IgD-negative memory B cell (primary cell): ENCODE data around the gene ZNF345. TPM values are rescaled to one million over a fixed set of nuclear protein-coding genes. Genes with fewer than 3 reads are reported as not detected.

Experiments used
- H3K27ac Mint-ChIP-seq, 3 donors: one replicate each; pipeline ENCODE4 v1.8.0; 2020 to 2022; ENCODE audit warnings: mild to moderate bottlenecking in 3 of 3, mixed read lengths in 3 of 3, moderate library complexity in 1 of 3
- H3K27me3 Mint-ChIP-seq: one replicate; pipeline ENCODE4 v1.8.0; 2021; ENCODE audit warnings: mixed read lengths
- H3K36me3 Mint-ChIP-seq: one replicate; pipeline ENCODE4 v1.8.0; 2020; ENCODE audit warnings: mild to moderate bottlenecking, mixed read lengths
- H3K4me1 Mint-ChIP-seq, 3 donors: one replicate each; pipeline ENCODE4 v1.8.0; 2020 to 2022; ENCODE audit warnings: mixed read lengths in 3 of 3, mild to moderate bottlenecking in 1 of 3
- H3K4me3 Mint-ChIP-seq, 4 donors: one replicate each; pipeline ENCODE4 v1.8.0; 2020 to 2022; ENCODE audit warnings: mild to moderate bottlenecking in 4 of 4, mixed read lengths in 4 of 4, moderate library complexity in 3 of 4
- H3K9me3 Mint-ChIP-seq, 3 donors: one replicate each; pipeline ENCODE4 v1.8.0; 2020 to 2021; ENCODE audit warnings: mixed read lengths in 3 of 3, mild to moderate bottlenecking in 1 of 3
- polyA plus RNA-seq: library from polyadenylated mRNA; unstranded; fragments of 300-500 nt; fragmentation: Illumina TruSeq; gene quantifications from one replicate; pipeline ENCODE4 v1.2.3, GENCODE V29; 2021

ZNF345 gene
- polyA plus RNA-seq, 1 donor from 2014 or later: 6.1 TPM

DNA sequence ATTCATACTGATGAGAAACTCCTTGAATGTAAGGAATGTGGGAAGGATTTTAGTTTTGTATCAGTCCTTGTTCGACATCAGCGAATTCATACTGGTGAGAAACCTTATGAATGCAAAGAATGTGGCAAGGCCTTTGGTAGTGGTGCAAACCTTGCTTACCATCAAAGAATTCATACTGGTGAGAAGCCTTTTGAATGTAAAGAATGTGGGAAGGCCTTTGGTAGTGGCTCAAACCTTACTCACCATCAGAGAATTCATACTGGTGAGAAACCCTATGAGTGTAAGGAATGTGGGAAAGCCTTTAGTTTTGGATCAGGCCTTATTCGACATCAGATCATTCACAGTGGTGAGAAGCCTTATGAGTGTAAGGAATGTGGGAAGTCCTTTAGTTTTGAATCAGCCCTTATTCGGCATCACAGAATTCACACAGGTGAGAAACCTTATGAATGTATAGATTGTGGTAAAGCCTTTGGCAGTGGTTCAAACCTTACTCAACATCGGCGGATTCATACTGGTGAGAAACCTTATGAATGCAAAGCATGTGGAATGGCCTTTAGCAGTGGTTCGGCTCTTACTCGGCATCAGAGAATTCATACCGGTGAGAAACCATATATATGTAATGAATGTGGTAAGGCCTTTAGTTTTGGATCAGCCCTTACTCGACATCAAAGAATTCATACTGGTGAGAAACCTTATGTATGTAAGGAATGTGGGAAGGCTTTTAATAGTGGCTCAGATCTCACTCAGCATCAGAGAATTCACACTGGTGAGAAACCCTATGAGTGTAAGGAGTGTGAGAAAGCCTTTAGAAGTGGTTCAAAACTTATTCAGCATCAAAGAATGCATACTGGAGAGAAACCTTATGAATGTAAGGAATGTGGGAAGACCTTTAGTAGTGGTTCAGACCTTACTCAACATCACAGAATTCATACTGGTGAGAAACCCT is 26.6 kb downstream of the ZNF345 start:
- Mint-ChIP-seq H3K4me1 (peaks cover 0 to 1% (median 0%) of the 10 kb centered on the region in 3 donors), H3K27me3 (no peaks in the 10 kb centered on the region), H3K4me3 (no peak overlapping the region), H3K36me3 (peaks cover 39% of the 10 kb centered on the region), H3K9me3 (peaks cover 21 to 40% (median 39%) of the 10 kb centered on the region in 3 donors), H3K27ac (no peak overlapping the region)

DNA sequence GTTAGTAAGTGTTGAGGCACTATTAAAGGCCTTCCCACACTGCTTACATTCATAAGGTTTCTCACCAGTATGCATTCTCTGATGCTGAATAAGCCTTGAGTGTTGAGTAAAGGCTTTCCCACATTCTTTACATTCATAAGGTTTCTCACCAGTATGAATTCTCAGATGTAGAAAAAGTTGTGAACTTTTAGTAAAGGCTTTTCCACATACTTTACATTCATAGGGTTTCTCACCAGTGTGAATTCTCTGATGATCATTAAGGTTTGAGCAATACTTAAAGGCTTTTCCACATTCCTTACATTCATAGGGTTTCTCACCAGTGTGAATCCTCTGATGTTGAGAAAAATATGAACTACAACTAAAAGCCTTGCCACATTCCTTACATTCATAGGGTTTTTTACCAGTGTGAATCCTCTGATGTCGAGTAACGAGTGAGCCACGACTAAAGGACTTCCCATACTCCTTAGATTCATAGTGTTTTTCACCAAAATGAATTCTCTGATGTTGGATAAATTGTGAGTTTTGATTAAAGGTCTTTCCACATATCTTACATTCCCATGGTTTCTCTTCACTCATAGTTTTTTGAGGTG is 41.2 kb downstream of the ZNF345 start:
- Mint-ChIP-seq H3K27me3 (no peaks in the 10 kb centered on the region), H3K36me3 (peaks cover 43% of the 10 kb centered on the region), H3K27ac (no peak overlapping the region), H3K4me3 (peak overlapping the region in 1 of 4 donors; percentile 61), H3K9me3 (peaks cover 21 to 46% (median 42%) of the 10 kb centered on the region in 3 donors), H3K4me1 (no peaks in the 10 kb centered on the region)

DNA sequence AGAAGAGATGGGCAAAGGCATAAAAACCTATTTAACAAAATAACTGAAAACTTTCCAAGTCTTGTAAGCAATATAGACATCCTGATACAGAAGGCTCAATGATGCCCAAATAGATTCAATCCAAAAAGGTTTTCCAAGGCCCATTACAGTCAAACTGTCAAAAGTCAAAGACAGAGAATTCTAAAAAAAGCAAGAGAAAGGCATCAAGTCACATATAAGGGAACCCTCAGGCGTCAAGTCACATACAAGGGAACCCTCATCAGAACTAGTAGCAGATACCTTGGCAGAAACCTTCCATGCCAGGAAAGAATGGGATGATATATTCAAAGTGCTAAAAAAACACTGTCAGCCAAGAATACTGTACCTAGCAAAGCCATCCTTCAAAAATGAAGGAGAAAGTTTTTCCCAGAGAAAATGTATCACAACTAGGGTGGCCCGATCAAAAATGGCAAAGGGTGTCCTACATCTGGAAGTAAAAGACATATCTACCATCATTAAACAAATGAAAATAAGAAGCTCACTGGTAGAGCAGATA is 44.2 kb downstream of the ZNF345 start:
- Mint-ChIP-seq H3K9me3 (peaks cover 24 to 50% (median 47%) of the 10 kb centered on the region in 3 donors), H3K4me1 (no peaks in the 10 kb centered on the region), H3K27me3 (no peaks in the 10 kb centered on the region), H3K27ac (no peak overlapping the region), H3K4me3 (no peak overlapping the region), H3K36me3 (peaks cover 51% of the 10 kb centered on the region)

DNA sequence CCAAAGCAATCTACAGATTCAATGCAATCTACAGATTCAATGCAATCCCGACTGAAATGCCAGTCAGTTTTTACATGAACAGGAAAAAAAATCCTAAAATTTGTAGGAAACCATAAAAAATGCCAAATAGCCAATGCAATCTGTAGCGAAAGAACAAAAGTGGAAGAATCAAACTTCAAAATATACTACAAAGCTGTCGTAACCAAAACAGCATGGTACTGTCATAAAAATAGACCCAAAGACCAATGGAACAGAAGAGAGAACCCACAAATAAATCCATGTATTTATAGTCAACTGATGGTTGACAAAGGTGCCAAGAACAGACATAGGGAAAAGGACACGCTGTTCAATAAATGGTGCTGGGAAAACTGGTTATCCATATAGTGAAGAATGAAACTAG is 47.7 kb downstream of the ZNF345 start:
- no peaks in the 10 kb centered on the region for H3K27me3 Mint-ChIP-seq
- no peaks in the 10 kb centered on the region for H3K4me1 Mint-ChIP-seq
- peaks cover 46% of the 10 kb centered on the region for H3K36me3 Mint-ChIP-seq
- no peak overlapping the region for H3K4me3 Mint-ChIP-seq
- H3K27ac Mint-ChIP-seq: no peak overlapping the region
- H3K9me3 Mint-ChIP-seq: peaks cover 18 to 45% (median 44%) of the 10 kb centered on the region in 3 donors

DNA sequence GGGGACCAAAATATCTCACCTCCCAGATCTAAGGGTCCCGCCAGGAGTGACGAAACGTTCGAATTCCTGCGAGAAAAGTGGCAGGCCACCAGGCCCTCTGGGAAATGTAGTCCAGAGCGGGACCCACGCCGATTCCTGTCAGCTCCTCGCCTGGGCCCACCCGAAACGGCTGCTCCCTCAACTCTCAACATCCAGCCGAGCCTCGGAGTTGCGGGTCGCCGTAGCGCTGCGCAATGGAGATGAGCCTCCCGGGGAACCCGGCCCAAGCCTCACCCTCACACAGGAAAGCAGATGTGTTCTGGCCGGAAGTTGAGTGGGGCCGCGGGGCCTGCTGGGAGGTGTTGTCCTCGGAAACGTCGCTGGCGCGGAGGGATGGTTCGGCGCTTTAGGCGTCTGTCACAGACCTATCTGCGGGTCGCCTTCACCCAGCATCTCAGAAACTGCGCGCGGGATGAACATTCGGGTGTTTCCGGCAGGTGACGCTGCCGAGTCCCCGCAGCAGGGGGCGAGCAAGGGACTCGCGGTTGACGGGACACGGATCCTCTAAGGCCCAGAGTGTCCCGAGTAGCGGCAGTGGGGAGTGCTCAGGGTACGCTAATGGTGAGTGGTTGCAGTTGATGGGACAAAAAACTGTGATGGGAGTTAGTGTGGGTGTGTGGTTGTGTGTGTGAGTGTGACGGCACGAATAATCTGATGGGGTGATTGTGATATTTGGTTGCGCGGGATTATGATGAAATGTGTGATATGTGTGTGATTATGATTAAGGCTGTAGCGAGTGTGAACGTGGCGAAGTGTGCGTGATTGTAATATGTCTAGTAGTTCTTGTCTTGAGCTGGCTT is 65.5 kb downstream of the ZNF345 start, which contains the start of the genes ZNF568 and ZNF829:
Gene ZNF568 (plus strand): TSS at position 341 of the 839 bp plus-strand sequence. CDS start 6,439 bp downstream, outside the sequence.
Gene ZNF829 (minus strand): TSS at position 300 of the 839 bp plus-strand sequence. CDS start 1,124 bp downstream, outside the sequence.
- Mint-ChIP-seq H3K4me3 (peak within 1 kb of the TSS; percentile 92 to 96 (median 96)), H3K36me3 (peaks cover 18% of the 10 kb centered on the region), H3K27me3 (no peaks in the 10 kb centered on the region), H3K4me1 (peaks cover 16 to 21% (median 19%) of the 10 kb centered on the region in 3 donors), H3K9me3 (peaks cover 3 to 30% (median 16%) of the 10 kb centered on the region in 3 donors), H3K27ac (peak within 1 kb of the TSS; percentile 69 to 98 (median 97))

DNA sequence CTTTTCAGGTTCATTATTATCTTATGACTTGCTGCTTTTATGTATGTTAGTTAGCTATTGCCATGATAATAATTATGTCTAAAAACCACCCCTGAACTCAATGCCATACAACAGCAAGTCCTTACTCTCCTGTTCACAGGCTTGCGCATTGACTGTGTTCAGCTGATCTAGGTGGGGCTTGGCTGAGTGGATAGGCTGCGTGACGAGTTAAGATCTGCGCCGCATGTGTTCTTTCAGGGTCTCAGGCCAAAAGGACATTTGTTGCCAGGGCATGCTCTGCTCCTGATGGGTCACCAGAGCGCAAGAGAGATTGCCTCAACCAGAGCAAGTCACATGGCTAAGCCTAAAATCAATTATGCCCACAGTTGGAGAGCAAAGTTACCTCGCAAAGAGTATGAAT is 66.3 kb downstream of the ZNF345 start:
- peak overlapping the region; percentile 92 to 96 (median 95) for H3K4me3 Mint-ChIP-seq
- peaks cover 16 to 21% (median 19%) of the 10 kb centered on the region in 3 donors for H3K4me1 Mint-ChIP-seq
- peaks cover 22% of the 10 kb centered on the region for H3K36me3 Mint-ChIP-seq
- H3K27ac Mint-ChIP-seq: peak overlapping the region in 2 of 3 donors; percentile 69 to 98
- peaks cover 5 to 29% (median 16%) of the 10 kb centered on the region in 3 donors for H3K9me3 Mint-ChIP-seq
- H3K27me3 Mint-ChIP-seq: no peaks in the 10 kb centered on the region

DNA sequence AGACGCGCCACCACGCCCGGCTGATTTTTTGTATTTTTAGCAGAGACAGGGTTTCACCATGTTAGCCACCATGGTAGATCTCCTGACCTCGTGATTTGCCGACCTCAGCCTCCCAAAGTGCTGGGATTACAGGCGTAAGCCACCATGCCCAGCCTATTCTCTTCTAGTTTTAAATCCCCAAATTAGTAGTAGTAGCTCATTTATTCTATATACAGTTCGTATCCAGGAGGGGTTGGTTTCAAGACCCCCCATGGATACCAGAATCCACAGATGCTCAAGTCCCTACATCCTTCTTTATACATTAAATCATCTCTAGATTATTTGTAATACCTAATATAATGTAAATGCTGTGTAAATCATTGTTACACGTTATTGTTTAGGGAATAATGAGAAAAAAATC is 67.4 kb downstream of the ZNF345 start:
- H3K9me3 Mint-ChIP-seq: peaks cover 8 to 29% (median 16%) of the 10 kb centered on the region in 3 donors
- H3K4me1 Mint-ChIP-seq: peaks cover 16 to 21% (median 19%) of the 10 kb centered on the region in 3 donors
- peak overlapping the region in 1 of 4 donors; percentile 52 for H3K4me3 Mint-ChIP-seq
- peak overlapping the region in 1 of 3 donors; percentile 39 for H3K27ac Mint-ChIP-seq
- H3K27me3 Mint-ChIP-seq: no peaks in the 10 kb centered on the region
- peaks cover 25% of the 10 kb centered on the region for H3K36me3 Mint-ChIP-seq

Other genes with a start within 250 kb of the ZNF345 start
- 7.9 TPM for gene ZNF382, start 245.6 kb upstream of the ZNF345 start, polyA plus RNA-seq
- 7.8 TPM for gene ZNF461, start 184.0 kb upstream of the ZNF345 start, polyA plus RNA-seq
- gene ZNF567, start 163.3 kb upstream of the ZNF345 start, polyA plus RNA-seq: 9.4 TPM
- gene ZNF850, start 78.1 kb upstream of the ZNF345 start, polyA plus RNA-seq: 0.53 TPM
- gene ZNF790, start 12.5 kb upstream of the ZNF345 start, polyA plus RNA-seq: 5.4 TPM
- gene ZNF829, start 65.4 kb downstream of the ZNF345 start, polyA plus RNA-seq: 3.6 TPM
- gene ZNF568, start 65.5 kb downstream of the ZNF345 start, polyA plus RNA-seq: 10.1 TPM
- gene ZNF420, start 227.6 kb downstream of the ZNF345 start, polyA plus RNA-seq: 35.4 TPM